ENCODE measurements around the gene PUS3.

The PUS3 gene

GRCh38 chr11:125948278-125949051 is 45.5 kb upstream of the PUS3 start:
- in situ Hi-C loops (cut with MboI; ENCODE audit: low sequenced_read_pairs, unreplicated experiment): no loop called here
- TF ChIP-seq, protein P1, sequence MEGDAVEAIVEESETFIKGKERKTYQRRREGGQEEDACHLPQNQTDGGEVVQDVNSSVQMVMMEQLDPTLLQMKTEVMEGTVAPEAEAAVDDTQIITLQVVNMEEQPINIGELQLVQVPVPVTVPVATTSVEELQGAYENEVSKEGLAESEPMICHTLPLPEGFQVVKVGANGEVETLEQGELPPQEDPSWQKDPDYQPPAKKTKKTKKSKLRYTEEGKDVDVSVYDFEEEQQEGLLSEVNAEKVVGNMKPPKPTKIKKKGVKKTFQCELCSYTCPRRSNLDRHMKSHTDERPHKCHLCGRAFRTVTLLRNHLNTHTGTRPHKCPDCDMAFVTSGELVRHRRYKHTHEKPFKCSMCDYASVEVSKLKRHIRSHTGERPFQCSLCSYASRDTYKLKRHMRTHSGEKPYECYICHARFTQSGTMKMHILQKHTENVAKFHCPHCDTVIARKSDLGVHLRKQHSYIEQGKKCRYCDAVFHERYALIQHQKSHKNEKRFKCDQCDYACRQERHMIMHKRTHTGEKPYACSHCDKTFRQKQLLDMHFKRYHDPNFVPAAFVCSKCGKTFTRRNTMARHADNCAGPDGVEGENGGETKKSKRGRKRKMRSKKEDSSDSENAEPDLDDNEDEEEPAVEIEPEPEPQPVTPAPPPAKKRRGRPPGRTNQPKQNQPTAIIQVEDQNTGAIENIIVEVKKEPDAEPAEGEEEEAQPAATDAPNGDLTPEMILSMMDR (IDR thresholded peaks at IDR 0.05; ENCODE audit: borderline replicate concordance, control extremely low read depth, extremely low read depth, insufficient read depth, missing control alignments): no peak

GRCh38 chr11:125947419-125948277 is 44.6 kb upstream of the PUS3 start:
- in situ Hi-C loops (cut with MboI; ENCODE audit: low sequenced_read_pairs, unreplicated experiment): no loop called here
- TF ChIP-seq, protein P1 (IDR thresholded peaks at IDR 0.05; ENCODE audit: borderline replicate concordance, control extremely low read depth, extremely low read depth, insufficient read depth, missing control alignments): no peak
- no peak for DNase-seq (ENCODE audit: low spot score)

More at GRCh38 chr11:125948278-125949051, 45.5 kb upstream of the PUS3 start:
- DNase-seq (ENCODE audit: low spot score): no peak

GRCh38 chr11:125946712-125947418 is 43.9 kb upstream of the PUS3 start:
- DNase-seq (ENCODE audit: low spot score): no peak
- in situ Hi-C loops (cut with MboI; ENCODE audit: low sequenced_read_pairs, unreplicated experiment): no loop called here
- TF ChIP-seq, protein P1 (IDR thresholded peaks at IDR 0.05; ENCODE audit: borderline replicate concordance, control extremely low read depth, extremely low read depth, insufficient read depth, missing control alignments): no peak

- in situ Hi-C loops (cut with MboI; ENCODE audit: low sequenced_read_pairs, unreplicated experiment): no loop called here
- TF ChIP-seq, protein P1 (IDR thresholded peaks at IDR 0.05; ENCODE audit: borderline replicate concordance, control extremely low read depth, extremely low read depth, insufficient read depth, missing control alignments): no peak
- DNase-seq (ENCODE audit: low spot score): no peak
Observed at GRCh38 chr11:125945797-125946520, 43.0 kb upstream of the PUS3 start, which contains the start of gene VSIG10L2. Gene VSIG10L2, plus strand, starts transcription at chr11:125946044. Its CDS starts 12 bp downstream, at chr11:125946056.

GRCh38 chr11:125945011-125945796 is 42.2 kb upstream of the PUS3 start:
- in situ Hi-C loops (cut with MboI; ENCODE audit: low sequenced_read_pairs, unreplicated experiment): no loop called here
- TF ChIP-seq, protein P1 (IDR thresholded peaks at IDR 0.05; ENCODE audit: borderline replicate concordance, control extremely low read depth, extremely low read depth, insufficient read depth, missing control alignments): no peak
- DNase-seq (ENCODE audit: low spot score): no peak
